Mesodermal cell (in vitro differentiated cells): ENCODE measurements around the gene ZNF304. TPM values are rescaled to one million over a fixed set of nuclear protein-coding genes. Genes with fewer than 3 reads are reported as not detected.
A peak's percentile ranks its signal among the peaks of the same experiment; 100 is the strongest.

ENCODE experiments used
- H3K27ac ChIP-seq: 2 replicates; pipeline ENCODE4 v1.7.0; 2013; ENCODE audit warnings: mild to moderate bottlenecking, low read depth, low read length, moderate library complexity; ENCODE audit not compliant: severe bottlenecking
- H3K36me3 ChIP-seq: 2 replicates; pipeline ENCODE4 v1.7.1; 2013; ENCODE audit warnings: mild to moderate bottlenecking, low read length, moderate library complexity; ENCODE audit not compliant: control insufficient read depth, insufficient read depth
- H3K4me1 ChIP-seq: one replicate; pipeline ENCODE4 v1.7.1; 2013; ENCODE audit warnings: mild to moderate bottlenecking, low read length; ENCODE audit not compliant: insufficient read depth, control insufficient read depth, poor library complexity, severe bottlenecking
- H3K4me3 ChIP-seq: 2 replicates; pipeline ENCODE4 v1.7.0; 2013; ENCODE audit warnings: low read length, control low read depth, mild to moderate bottlenecking; ENCODE audit not compliant: insufficient read depth, poor library complexity, severe bottlenecking; ENCODE audit errors: extremely low read depth
- H3K9me3 ChIP-seq: 2 replicates; pipeline ENCODE4 v1.7.1; 2013; ENCODE audit warnings: mild to moderate bottlenecking, low read length, moderate library complexity; ENCODE audit not compliant: control insufficient read depth
- WGBS, 2 experiments: methylation state at CpG; one replicate each; pipeline ENCODE4 v1.1.5; 2013; ENCODE audit warnings: missing lambda C conversion rate in 2 of 2; ENCODE audit not compliant: insufficient coverage in 2 of 2; 5-methylcytosine and 5-hydroxymethylcytosine counted together
- polyA plus RNA-seq, 2 experiments: library from polyadenylated mRNA; stranded (reverse); fragments of 50-300 nt; gene quantifications; one replicate each; pipeline ENCODE4 v1.2.3, GENCODE V29; 2013

Gene ZNF304
- 7.1 TPM for polyA plus RNA-seq (2013, experiment 1 of 2)
- 6.6 TPM for polyA plus RNA-seq (2013, experiment 2 of 2)

DNA sequence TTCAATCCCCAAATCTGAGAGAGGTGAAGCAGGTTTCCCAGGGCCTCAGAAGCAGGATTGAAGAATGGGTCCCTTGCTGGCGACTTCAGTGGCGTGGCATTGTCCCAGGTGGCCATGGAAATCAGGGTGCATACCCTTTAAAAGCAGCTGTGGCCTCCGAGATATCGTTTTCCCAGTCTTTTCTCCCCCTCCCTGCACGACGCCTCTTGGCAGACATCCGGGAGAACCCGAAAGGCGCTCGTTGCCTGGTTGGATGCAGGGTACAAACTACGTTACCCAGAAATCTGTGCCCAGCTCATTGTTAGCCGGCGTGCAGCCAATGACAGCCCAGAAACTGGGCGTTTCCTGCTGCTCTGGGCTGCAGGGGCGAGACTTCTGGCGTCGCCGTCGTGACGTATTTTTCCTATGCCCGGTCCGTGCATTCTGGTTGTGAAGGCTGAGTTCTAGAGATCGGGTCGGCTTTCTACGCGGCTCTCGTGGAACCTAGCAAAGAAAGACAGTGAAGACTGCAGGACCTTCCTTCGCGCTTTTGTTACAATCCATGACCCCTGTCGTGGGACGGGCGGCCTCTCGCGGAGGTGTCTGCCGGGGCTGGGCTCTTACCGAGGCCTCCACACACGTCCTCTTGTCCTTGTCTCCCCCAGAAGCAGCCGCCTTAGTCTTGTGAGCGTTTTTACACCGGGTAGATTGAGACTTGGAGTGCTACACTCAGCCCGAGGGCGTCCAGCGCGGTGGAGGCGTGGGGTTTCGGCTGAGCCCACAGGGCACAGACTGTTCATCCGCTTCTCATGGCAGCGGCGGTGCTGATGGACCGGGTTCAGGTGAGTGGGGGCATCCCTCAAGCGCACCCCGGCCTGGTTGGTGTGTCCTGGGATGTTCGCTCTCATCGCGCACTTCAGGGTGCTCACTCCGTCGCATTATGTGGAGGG is at the start of gene ZNF304:
Gene ZNF304 (plus strand): TSS at position 395 of the 929 bp plus-strand sequence. CDS start 394 bp downstream, at position 789.
- H3K36me3 ChIP-seq, result peaks cover 37% of the 10 kb centered on the region
- no peaks in the 10 kb centered on the region for H3K9me3 ChIP-seq
- H3K4me1 ChIP-seq, result no peaks in the 10 kb centered on the region
- peak within 1 kb of the TSS; percentile 97 for H3K4me3 ChIP-seq
- H3K27ac ChIP-seq, result peak within 1 kb of the TSS; percentile 71
- WGBS, 2 experiments, result 1% methylated on average over 39 to 56 of the region's 57 CpGs

DNA sequence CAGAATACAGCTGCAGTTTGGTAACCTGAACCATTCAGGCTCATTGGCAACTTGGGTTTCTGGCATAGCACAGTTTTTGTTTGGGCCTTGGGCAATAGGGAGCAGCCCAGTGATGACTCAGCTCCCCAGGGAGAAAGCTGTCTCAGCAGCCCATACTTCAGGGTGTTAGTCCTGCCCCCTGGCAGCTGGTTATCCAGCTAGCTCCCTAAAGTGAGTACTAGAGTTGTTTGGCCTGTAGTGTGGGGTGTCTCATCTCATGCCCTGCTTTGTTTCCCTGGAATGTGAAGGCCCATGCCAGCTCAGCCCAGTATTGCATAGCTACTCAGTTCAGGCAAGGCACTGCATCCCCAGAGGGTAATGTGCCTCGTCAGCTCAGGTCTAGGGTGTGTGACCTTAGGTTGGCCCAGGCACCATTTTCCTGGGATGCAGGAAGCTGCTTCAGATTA is 49.0 kb upstream of the ZNF304 start:
- no peak overlapping the region for H3K4me3 ChIP-seq
- no peaks in the 10 kb centered on the region for H3K9me3 ChIP-seq
- H3K27ac ChIP-seq, result no peak overlapping the region
- H3K4me1 ChIP-seq, result no peaks in the 10 kb centered on the region
- H3K36me3 ChIP-seq, result peaks cover 75% of the 10 kb centered on the region
- 100% methylated on average over 1 of the region's 1 CpG for WGBS, 2 experiments

GRCh38 chr19:57302727-57303401 is 48.2 kb upstream of the ZNF304 start:
- H3K4me3 ChIP-seq, result no peak overlapping the region
- H3K27ac ChIP-seq, result no peak overlapping the region
- H3K4me1 ChIP-seq, result no peaks in the 10 kb centered on the region
- peaks cover 70% of the 10 kb centered on the region for H3K36me3 ChIP-seq
- H3K9me3 ChIP-seq, result no peaks in the 10 kb centered on the region
- 78 to 84% methylated on average over 6 to 7 of the region's 7 CpGs for WGBS, 2 experiments

- Histone ChIP-seq H3K9me3 (no peaks in the 10 kb centered on the region), H3K27ac (no peak overlapping the region), H3K4me3 (no peak overlapping the region), H3K4me1 (no peaks in the 10 kb centered on the region), H3K36me3 (peaks cover 54% of the 10 kb centered on the region)
- WGBS, 2 experiments, result 60 to 75% methylated on average over 1 of the region's 1 CpG
Measured at GRCh38 chr19:57305056-57305455, 46.0 kb upstream of the ZNF304 start.

DNA sequence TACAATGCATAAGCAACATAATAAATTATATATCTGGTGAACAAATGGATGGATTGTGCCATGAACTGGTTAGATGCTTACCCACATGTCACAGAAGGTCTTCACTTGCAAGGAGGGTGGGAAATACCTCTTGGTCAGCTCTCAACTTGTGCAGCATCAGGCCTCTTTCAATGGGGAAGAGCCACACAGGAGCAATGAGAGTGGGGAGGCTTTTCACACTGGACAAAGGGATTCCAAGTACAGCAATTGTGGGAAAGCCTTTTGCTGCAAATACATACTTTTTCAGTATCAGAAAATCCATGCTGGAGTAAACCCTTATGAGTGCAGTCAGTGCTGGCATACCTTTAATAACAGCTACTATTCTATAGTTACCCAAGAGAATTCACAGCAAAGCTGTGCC is 42.6 kb upstream of the ZNF304 start:
- Histone ChIP-seq H3K9me3 (no peaks in the 10 kb centered on the region), H3K36me3 (peaks cover 20% of the 10 kb centered on the region), H3K4me3 (no peak overlapping the region)

GRCh38 chr19:57310792-57311191 is 40.3 kb upstream of the ZNF304 start:
- Histone ChIP-seq H3K9me3 (no peaks in the 10 kb centered on the region), H3K4me1 (no peaks in the 10 kb centered on the region), H3K36me3 (no peaks in the 10 kb centered on the region), H3K4me3 (no peak overlapping the region), H3K27ac (no peak overlapping the region)
- 95 to 100% methylated on average over 2 of the region's 2 CpGs for WGBS, 2 experiments

More for the DNA sequence above, 42.6 kb upstream of the ZNF304 start:
- Histone ChIP-seq H3K4me1 (no peaks in the 10 kb centered on the region), H3K27ac (no peak overlapping the region)

- Histone ChIP-seq H3K4me1 (no peaks in the 10 kb centered on the region), H3K4me3 (no peak overlapping the region), H3K27ac (no peak overlapping the region), H3K36me3 (no peaks in the 10 kb centered on the region), H3K9me3 (no peaks in the 10 kb centered on the region)
- 60% methylated on average over 2 of the region's 4 CpGs; no CpG with 5 or more reads in 1 of the 2 experiments for WGBS, 2 experiments
Measured at GRCh38 chr19:57314146-57314545, 36.9 kb upstream of the ZNF304 start.

GRCh38 chr19:57317503-57317902 is 33.6 kb upstream of the ZNF304 start:
- Histone ChIP-seq H3K27ac (no peak overlapping the region), H3K4me3 (no peak overlapping the region), H3K9me3 (no peaks in the 10 kb centered on the region), H3K4me1 (peaks cover 13% of the 10 kb centered on the region), H3K36me3 (no peaks in the 10 kb centered on the region)
- 20 to 22% methylated on average over 16 to 23 of the region's 29 CpGs for WGBS, 2 experiments

GRCh38 chr19:57319869-57320179 is 31.2 kb upstream of the ZNF304 start:
- Histone ChIP-seq H3K9me3 (no peaks in the 10 kb centered on the region), H3K4me3 (peak overlapping the region; percentile 98), H3K36me3 (peaks cover 15% of the 10 kb centered on the region), H3K4me1 (peaks cover 13% of the 10 kb centered on the region), H3K27ac (peak overlapping the region; percentile 68)
- WGBS, 2 experiments, result 0% methylated on average over 1 of the region's 1 CpG; no CpG with 5 or more reads in 1 of the 2 experiments

DNA sequence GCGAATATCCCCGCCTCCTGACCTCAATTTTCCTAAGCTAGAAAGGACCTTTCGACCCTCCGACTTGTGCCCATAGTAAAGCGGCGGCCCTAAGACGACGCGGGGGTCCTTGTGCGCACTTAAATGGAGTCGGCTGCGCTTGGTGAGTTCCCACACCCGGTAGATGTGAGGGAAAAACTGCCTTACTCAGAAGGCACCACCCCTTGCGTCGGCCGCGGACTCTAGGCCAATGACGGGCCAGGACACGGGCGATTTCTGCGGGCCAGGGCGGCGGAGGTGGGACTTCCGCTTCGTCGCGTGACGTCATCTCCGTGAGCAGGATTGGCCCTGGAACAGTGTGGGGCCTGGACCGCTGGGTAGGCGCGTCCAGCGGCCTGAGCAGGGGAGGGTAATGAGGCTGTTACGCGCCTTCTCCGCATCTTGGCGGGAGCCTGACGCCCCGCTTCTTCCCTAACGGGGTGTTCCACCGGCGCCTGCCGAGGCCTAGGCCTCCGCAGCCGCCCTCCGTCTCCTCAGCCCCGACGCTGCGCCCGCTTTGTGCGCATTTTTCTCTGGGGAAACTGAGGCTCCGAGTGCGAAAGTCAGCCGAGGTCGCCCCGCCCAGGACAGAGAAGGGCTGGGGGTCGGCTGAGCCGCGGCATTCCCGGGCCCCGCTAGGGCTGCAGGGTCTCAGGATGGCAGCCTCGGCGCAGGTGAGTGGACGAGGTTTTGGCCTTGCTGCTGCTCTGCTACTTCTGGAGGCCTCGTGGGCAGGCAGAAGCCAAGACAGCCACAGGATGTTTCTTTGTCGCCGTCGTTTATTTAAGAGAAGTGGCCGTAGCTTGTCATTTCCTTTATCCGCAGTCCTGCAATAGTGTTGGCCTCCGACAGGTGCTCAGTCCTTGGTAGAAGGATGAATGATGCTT is 30.6 kb upstream of the ZNF304 start, which contains the start of gene ZNF543:
Gene ZNF543 (plus strand): TSS at position 293 of the 905 bp plus-strand sequence. CDS start 382 bp downstream, at position 675.
- 0 to 1% methylated on average over 67 to 69 of the region's 71 CpGs for WGBS, 2 experiments
- Histone ChIP-seq H3K9me3 (no peaks in the 10 kb centered on the region), H3K4me3 (peak within 1 kb of the TSS; percentile 98), H3K4me1 (peaks cover 13% of the 10 kb centered on the region), H3K36me3 (peaks cover 21% of the 10 kb centered on the region), H3K27ac (peak within 1 kb of the TSS; percentile 79)
